Spleen (tissue), 11 donors: ENCODE measurements around the gene DISC1. TPM values are rescaled to one million over a fixed set of nuclear protein-coding genes. Genes with fewer than 3 reads are reported as not detected.

ENCODE experiments used
- DNase-seq: peaks from one replicate; pipeline ENCODE4 v3.0.0-alpha.2; 2020
- H3K27ac ChIP-seq, 8 donors: fragments of 200-600 bp; sonication (generic) in 7 of 8; 1 replicate in 4 of 8; 2 replicates in 4 of 8; pipeline versions ENCODE4 v1.5.0 to v1.8.0; 2016 to 2021; ENCODE audit warnings: inconsistent platforms in 4 of 8, mild to moderate bottlenecking in 4 of 8, moderate library complexity in 1 of 8
- H3K27me3 ChIP-seq, 7 donors: fragments of 200-600 bp; sonication (generic) in 6 of 7; replicated peaks in 1 of 7; 1 replicate in 4 of 7; 2 replicates in 3 of 7; pipeline versions ENCODE4 v1.5.0 to v1.8.0; 2016 to 2021; ENCODE audit warnings: inconsistent platforms in 3 of 7, mild to moderate bottlenecking in 1 of 7
- H3K36me3 ChIP-seq, 6 donors: fragments of 200-600 bp; sonication (generic) in 5 of 6; 1 replicate in 4 of 6; 2 replicates in 2 of 6; pipeline versions ENCODE4 v1.5.0 to v1.8.0; 2016 to 2021; ENCODE audit warnings: inconsistent platforms in 2 of 6
- H3K4me1 ChIP-seq, 6 donors: fragments of 200-600 bp; sonication (generic) in 5 of 6; 1 replicate in 3 of 6; 2 replicates in 3 of 6; pipeline versions ENCODE4 v1.5.0 to v1.8.0; 2016 to 2021; ENCODE audit warnings: inconsistent platforms in 3 of 6
- H3K4me3 ChIP-seq, 8 donors: fragments of 200-600 bp; sonication (generic) in 7 of 8; 1 replicate in 4 of 8; 2 replicates in 4 of 8; pipeline versions ENCODE4 v1.5.0 to v1.8.0; 2016 to 2021; ENCODE audit warnings: inconsistent platforms in 4 of 8, mild to moderate bottlenecking in 4 of 8, moderate library complexity in 2 of 8
- H3K9me3 ChIP-seq, 8 donors: fragments of 200-600 bp; sonication (generic) in 7 of 8; 1 replicate in 4 of 8; 2 replicates in 4 of 8; pipeline versions ENCODE4 v1.5.0 to v1.8.0; 2016 to 2021; ENCODE audit warnings: inconsistent platforms in 4 of 8
- POLR2A ChIP-seq, 3 donors: fragments of 450-650 bp; IDR thresholded peaks; one replicate each; pipeline ENCODE4 v1.5.1; 2017; ENCODE audit warnings: antibody characterized with exemption in 3 of 3, mild to moderate bottlenecking in 1 of 3
- POLR2AphosphoS5 ChIP-seq, 3 donors: sonication (generic); formaldehyde crosslinking; IDR thresholded peaks; one replicate each; pipeline ENCODE4 v1.5.1; 2017; ENCODE audit warnings: antibody characterized with exemption in 3 of 3
- WGBS, 5 donors: extraction: QIAGEN DNeasy Blood & Tissue Kit in 3 of 5; methylation state at CpG; one replicate each; pipeline versions ENCODE4 v1.1.5 to v1.1.7; 2013 to 2018; 5-methylcytosine and 5-hydroxymethylcytosine counted together
- intact Hi-C: fragments of 100-400 bp; cut with DNase I; formaldehyde crosslinking; loops from one replicate; pipeline ENCODE4 v1.15.0; 2023; ENCODE audit warnings: low total_unique reads
- polyA plus RNA-seq, 3 donors: library from polyadenylated mRNA; stranded (reverse); fragments of 200-250 nt; gene quantifications; one replicate each; pipeline ENCODE4 v1.2.1, GENCODE V29; 2013
- total RNA-seq, 7 donors: library from RNA; depleted of rRNA in 3 of 7; stranded (reverse); fragments of >200 nt in 3 of 7; fragmentation: NEBNext Ultra II Directional in 4 of 7; extraction: Animal tissue kit (Norgen Biotek cat#: 25700) in 4 of 7; gene quantifications; one replicate each; pipeline versions ENCODE4 v1.1.0 to v1.2.1, GENCODE V29; 2016 to 2021
- TF ChIP-seq, protein P1 (sequence below), 11 experiments: fragments of 200-600 bp in 7 of 11; fragments of 450-650 bp in 4 of 11; sonication (generic) in 4 of 11; IDR thresholded peaks in 8 of 11; conservative IDR thresholded peaks in 3 of 11; 1 replicate in 7 of 11; 2 replicates in 4 of 11; pipeline versions ENCODE4 v1.4.0 to v1.8.0; 2016 to 2021; ENCODE audit warnings: antibody characterized with exemption in 11 of 11, inconsistent platforms in 4 of 11, mild to moderate bottlenecking in 1 of 11
- donor health status: healthy with polysubstance abuse.
- donor health status: DM: no; HTN: no; CAD: no; lungs with moderate emphysema.
- donor health status: DM: no; HTN: no; CAD: no.
- donor health status: Bipolar disorder and iron deficiency.
- donor health status: healthy.
- donor health status: DM: no; HTN: no; CAD: no.
- donor health status: DM: yes; HTN: yes; CAD: no.

The DISC1 gene
- total and polyA plus RNA-seq, 10 donors = 0.89 to 36.4 (median 24.2) TPM

DNA sequence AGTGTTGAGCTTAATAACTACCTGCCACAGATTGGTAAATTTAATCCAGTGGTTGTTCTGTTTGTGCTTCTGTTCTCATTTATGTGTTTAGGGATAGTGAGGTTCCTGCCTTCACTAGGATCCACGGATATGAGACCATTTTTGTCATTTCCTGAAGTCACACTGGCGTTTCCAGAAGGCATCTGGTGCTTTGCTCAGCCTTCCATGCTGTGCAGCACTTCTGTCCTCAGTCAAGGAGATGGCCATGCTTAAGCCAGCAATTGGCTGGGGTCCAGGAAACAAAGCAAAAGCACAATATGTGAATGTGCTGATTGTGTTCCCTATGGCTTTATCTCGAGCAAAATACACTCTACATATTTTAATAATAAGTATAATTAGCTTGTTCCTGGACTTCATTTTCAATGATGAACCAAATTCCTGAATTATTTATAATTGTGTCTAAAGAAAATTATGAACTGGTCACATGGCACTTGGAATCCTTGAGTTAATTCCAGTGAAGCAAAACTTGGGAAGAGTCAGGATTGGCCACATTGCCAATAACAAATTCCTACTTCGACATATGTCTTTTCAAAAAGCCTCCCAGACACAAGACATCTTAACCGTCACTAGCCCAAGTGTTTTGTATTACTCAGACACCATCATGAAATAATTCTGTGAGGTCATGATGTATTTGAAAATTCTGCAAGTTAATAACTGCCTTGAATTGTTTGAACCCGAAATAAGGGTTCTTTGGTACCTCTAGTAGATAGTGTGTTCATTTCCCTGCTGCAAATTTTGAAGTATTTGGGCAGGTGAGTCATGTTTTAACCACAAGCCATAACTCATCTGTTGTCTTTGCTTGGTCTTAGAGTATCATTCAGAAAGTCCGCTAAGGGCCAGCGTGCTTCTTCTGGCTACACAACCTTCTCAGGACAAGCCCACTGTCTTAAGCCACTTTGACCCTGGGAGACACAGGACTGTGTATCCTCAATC, 412.4 kb downstream of the DISC1 start:
- no peak overlapping the region for H3K27ac ChIP-seq
- H3K27me3 ChIP-seq = no peaks in the 10 kb centered on the region
- TF ChIP-seq, protein P1, sequence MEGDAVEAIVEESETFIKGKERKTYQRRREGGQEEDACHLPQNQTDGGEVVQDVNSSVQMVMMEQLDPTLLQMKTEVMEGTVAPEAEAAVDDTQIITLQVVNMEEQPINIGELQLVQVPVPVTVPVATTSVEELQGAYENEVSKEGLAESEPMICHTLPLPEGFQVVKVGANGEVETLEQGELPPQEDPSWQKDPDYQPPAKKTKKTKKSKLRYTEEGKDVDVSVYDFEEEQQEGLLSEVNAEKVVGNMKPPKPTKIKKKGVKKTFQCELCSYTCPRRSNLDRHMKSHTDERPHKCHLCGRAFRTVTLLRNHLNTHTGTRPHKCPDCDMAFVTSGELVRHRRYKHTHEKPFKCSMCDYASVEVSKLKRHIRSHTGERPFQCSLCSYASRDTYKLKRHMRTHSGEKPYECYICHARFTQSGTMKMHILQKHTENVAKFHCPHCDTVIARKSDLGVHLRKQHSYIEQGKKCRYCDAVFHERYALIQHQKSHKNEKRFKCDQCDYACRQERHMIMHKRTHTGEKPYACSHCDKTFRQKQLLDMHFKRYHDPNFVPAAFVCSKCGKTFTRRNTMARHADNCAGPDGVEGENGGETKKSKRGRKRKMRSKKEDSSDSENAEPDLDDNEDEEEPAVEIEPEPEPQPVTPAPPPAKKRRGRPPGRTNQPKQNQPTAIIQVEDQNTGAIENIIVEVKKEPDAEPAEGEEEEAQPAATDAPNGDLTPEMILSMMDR (IDR thresholded peaks at IDR 0.05 in 8 of 11, conservative IDR thresholded peaks at IDR 0.05 in 3 of 11) = no peak
- no peak for TF ChIP-seq POLR2A (IDR thresholded peaks at IDR 0.05)
- no peak for TF ChIP-seq POLR2AphosphoS5 (IDR thresholded peaks at IDR 0.05)
- 70 to 85% (median 76%) methylated on average over 8 of the region's 8 CpGs for WGBS, 5 donors
- peaks cover 0 to 8% (median 0%) of the 10 kb centered on the region in 6 donors for H3K36me3 ChIP-seq
- no peak overlapping the region for H3K4me3 ChIP-seq
- intact Hi-C loops = no loop called here
- no peak for DNase-seq
- H3K9me3 ChIP-seq = no peaks in the 10 kb centered on the region
- no peaks in the 10 kb centered on the region for H3K4me1 ChIP-seq

DNA sequence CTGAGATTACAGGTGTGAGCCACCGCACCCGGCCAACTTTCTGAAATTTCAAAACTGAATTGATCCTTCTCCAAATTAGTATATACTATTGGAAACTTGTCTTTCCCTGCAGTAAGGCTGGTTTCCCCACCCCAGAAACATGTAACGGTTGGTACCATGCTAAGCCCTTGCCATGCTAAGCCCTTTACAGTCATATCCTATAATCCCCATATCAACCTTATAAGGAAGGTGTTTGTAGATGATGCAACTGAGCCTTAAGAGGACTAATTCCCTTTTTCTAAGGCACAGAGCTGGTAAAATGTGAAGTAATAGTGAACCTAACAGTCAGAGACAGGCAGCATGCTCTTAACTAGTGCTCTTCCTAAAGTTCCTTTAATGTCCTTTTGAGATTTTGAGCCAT, 413.7 kb downstream of the DISC1 start:
- DNase-seq = no peak
- Histone ChIP-seq H3K4me3 (no peak overlapping the region), H3K9me3 (no peaks in the 10 kb centered on the region), H3K36me3 (peaks cover 0 to 8% (median 0%) of the 10 kb centered on the region in 6 donors), H3K27me3 (no peaks in the 10 kb centered on the region), H3K27ac (no peak overlapping the region), H3K4me1 (no peaks in the 10 kb centered on the region)
- WGBS, 5 donors = 79 to 100% (median 94%) methylated on average over 3 of the region's 3 CpGs
- intact Hi-C loops = no loop called here
- TF ChIP-seq POLR2AphosphoS5 (IDR thresholded peaks at IDR 0.05) (no peak), POLR2A (IDR thresholded peaks at IDR 0.05) (no peak)
- TF ChIP-seq, protein P1 (IDR thresholded peaks at IDR 0.05 in 8 of 11, conservative IDR thresholded peaks at IDR 0.05 in 3 of 11) = no peak

DNA sequence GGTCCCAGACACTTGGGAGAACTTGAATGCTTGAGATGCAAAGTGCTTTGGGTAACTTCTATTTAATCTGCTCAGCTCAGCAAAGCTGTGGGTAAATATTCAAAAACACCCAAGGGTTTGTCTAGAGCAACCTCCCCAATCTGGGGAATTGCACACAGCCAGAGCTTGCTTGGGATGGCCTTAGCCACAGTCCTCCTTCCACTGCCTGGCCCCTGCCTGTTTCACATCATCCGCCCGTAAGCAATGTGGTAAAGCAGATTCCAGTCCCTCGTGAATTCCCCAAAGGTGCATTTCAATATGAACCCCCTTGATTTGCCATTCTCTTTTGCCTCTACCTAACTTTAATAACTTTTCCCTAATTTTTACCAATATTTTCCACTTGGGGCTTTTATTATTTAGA, 418.1 kb downstream of the DISC1 start:
- WGBS, 5 donors = 92 to 99% (median 95%) methylated on average over 3 of the region's 3 CpGs
- DNase-seq = no peak
- no peaks in the 10 kb centered on the region for H3K27me3 ChIP-seq
- H3K9me3 ChIP-seq = no peaks in the 10 kb centered on the region
- intact Hi-C loops = no loop called here
- H3K36me3 ChIP-seq = no peaks in the 10 kb centered on the region
- no peak for TF ChIP-seq POLR2A (IDR thresholded peaks at IDR 0.05)
- TF ChIP-seq, protein P1 (IDR thresholded peaks at IDR 0.05 in 8 of 11, conservative IDR thresholded peaks at IDR 0.05 in 3 of 11) = no peak
- no peak for TF ChIP-seq POLR2AphosphoS5 (IDR thresholded peaks at IDR 0.05)
- no peaks in the 10 kb centered on the region for H3K4me1 ChIP-seq
- H3K27ac ChIP-seq = no peak overlapping the region
- no peak overlapping the region for H3K4me3 ChIP-seq
